Thyroid gland (tissue), 4 donors: Measurements from ENCODE around the gene BANK1.

Experiments used
- POLR2A ChIP-seq, 2 donors: fragments of 450-650 bp; IDR thresholded peaks; one replicate each; pipeline ENCODE4 v1.6.1; 2017; ENCODE audit warnings: antibody characterized with exemption in 2 of 2, mild to moderate bottlenecking in 2 of 2, moderate library complexity in 1 of 2
- TF ChIP-seq, protein P1 (sequence below), 6 experiments: fragments of 200-600 bp in 3 of 6; fragments of 450-650 bp in 3 of 6; sonication (generic) in 3 of 6; IDR thresholded peaks; one replicate each; pipeline ENCODE4 v1.5.1; 2016 to 2019; ENCODE audit warnings: antibody characterized with exemption in 6 of 6, mild to moderate bottlenecking in 2 of 6, inconsistent platforms in 1 of 6, moderate library complexity in 1 of 6

DNA sequence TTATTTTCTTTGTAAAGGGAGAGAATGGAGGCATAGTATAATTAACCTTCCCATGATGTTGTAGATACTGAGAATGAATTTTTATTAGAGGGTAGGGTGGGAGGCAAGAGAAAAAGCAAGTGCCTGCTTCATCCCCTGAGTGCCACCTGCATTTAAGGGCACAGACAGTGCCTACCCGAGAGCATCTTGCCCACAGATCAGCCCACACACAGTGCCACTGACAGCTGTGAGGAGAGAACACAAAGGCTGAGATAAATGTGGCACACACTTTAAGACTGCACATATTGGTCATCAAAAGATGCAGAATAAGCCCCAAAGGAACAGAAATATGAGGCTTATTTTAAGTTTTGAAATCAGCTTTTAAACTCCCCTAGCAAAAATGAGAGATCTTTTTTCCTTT, 304.0 kb downstream of the BANK1 start:
- no peak for TF ChIP-seq POLR2A (IDR thresholded peaks at IDR 0.05)
- TF ChIP-seq, protein P1, sequence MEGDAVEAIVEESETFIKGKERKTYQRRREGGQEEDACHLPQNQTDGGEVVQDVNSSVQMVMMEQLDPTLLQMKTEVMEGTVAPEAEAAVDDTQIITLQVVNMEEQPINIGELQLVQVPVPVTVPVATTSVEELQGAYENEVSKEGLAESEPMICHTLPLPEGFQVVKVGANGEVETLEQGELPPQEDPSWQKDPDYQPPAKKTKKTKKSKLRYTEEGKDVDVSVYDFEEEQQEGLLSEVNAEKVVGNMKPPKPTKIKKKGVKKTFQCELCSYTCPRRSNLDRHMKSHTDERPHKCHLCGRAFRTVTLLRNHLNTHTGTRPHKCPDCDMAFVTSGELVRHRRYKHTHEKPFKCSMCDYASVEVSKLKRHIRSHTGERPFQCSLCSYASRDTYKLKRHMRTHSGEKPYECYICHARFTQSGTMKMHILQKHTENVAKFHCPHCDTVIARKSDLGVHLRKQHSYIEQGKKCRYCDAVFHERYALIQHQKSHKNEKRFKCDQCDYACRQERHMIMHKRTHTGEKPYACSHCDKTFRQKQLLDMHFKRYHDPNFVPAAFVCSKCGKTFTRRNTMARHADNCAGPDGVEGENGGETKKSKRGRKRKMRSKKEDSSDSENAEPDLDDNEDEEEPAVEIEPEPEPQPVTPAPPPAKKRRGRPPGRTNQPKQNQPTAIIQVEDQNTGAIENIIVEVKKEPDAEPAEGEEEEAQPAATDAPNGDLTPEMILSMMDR (IDR thresholded peaks at IDR 0.05) = no peak
